ENCODE data around the gene LY6G5C. TPM values are rescaled to one million over a fixed set of nuclear protein-coding genes. Genes with fewer than 3 reads are reported as not detected.

Gene LY6G5C
- total RNA-seq, 4 donors from 2014 or later: 0.54 to 7.9 (median 0.83) TPM; not detected in 1

DNA sequence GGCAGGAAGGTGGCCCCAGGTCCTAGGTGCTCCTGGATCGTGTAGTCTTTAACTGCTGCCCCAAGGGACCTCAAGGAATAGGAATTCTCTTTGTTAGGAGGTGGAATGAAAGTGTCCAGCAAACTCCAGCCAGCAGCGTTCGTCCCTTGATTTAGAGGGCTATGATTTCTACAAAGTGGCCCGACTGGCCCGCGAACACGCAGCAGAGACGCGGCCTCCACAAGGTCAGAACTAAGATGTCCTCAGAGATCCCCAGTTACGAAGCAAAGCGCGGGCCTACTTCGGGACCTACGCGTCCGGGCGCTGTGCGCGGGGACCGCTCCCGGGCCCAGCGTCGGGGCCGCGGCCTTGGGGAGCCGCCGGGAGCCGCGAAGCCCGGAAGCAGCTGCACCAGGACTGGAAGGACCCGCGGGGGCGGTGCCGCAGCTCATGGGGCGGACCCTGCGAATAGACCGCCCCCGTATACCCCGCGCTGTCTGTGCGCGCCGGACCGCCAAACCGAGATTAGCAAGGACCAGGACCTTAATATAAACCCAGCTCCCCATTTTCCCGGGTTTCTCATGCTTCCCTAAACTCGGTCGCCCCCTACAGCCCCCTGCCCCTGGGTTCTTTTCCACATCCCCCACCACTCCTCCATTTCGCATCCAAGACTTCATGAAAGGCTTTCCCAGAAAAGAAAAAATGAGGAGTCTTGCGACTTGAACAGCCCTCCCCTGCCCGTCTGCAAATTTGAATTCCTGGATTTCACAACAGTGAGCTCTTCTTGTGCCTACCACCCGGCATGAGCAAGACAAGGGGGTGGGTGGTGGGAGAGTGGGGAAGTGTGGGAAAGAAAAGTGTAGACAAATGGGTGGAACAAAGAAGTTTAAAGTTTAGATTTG is 20.2 kb downstream of the LY6G5C start, which contains the start of gene C6orf47:
C6orf47 (minus strand) TSS at position 398 of the 881 bp plus-strand sequence. CDS start 831 bp downstream, outside the sequence.
- peak within 1 kb of the TSS; percentile 59 to 82 (median 81) for H3K27ac ChIP-seq
- no peaks in the 10 kb centered on the region for H3K9me3 ChIP-seq
- H3K36me3 ChIP-seq: peaks cover 0 to 6% of the 10 kb centered on the region in 2 donors
- intact Hi-C loops (cut with DNase I): no loop called here
- no peaks in the 10 kb centered on the region for H3K27me3 ChIP-seq
- peaks cover 38 to 51% of the 10 kb centered on the region in 2 donors for H3K4me1 ChIP-seq
- H3K4me3 ChIP-seq (replicated peaks in 1 of 3): peak within 1 kb of the TSS; percentile 54 to 88 (median 83)
- TF ChIP-seq CTCF (IDR thresholded peaks at IDR 0.05) (no peak), POLR2A (IDR thresholded peaks at IDR 0.05) (peak in 1 of 2 donors; percentile 80)
- 0 to 1% methylated on average over 21 to 39 of the region's 52 CpGs for WGBS, 2 donors
- DNase-seq: peak; percentile 89 to 90

DNA sequence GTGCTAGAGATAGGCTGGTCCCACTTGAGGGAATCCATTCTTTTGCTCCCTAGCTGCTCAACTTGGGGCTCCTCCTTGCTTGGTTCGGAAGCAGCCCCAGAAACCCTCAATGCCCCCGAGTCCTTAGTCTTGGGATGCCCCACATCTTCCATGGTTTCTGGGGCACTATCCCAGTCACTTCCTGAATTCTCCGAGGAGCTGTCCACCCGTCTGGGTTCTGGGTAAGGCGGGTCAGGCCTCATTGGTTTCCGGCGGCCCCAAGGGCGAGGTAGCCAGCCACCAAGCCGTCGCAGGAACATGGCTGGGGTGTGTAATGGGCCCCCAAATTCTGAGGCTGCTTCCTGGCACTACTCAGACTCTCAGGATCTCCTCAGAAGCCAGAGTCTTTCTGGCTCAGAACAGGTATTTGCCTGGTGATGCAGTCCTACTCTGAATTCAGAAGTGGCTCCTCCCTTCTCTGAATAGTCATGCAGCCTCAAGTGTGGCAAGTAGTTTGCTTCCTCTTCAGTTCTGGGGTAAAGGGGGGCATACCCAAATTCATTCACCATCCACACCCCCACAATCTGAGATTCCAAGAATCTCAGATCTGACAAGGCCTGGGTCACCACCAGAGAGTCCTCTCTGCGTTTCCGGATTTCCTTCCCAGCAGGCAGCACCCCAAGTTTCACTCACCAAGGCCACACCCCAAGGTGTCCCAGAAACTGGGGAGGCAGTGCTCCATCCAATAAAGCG is 21.1 kb downstream of the LY6G5C start:
- 11 to 55% methylated on average over 2 to 7 of the region's 13 CpGs for WGBS, 2 donors
- DNase-seq: peak; percentile 11 to 24
- peaks cover 0 to 6% of the 10 kb centered on the region in 2 donors for H3K36me3 ChIP-seq
- peak overlapping the region; percentile 59 to 82 (median 81) for H3K27ac ChIP-seq
- no peaks in the 10 kb centered on the region for H3K27me3 ChIP-seq
- no peak for TF ChIP-seq POLR2A (IDR thresholded peaks at IDR 0.05)
- no peak for TF ChIP-seq CTCF (IDR thresholded peaks at IDR 0.05)
- peak overlapping the region; percentile 54 to 88 (median 83) for H3K4me3 ChIP-seq (replicated peaks in 1 of 3)
- no peaks in the 10 kb centered on the region for H3K9me3 ChIP-seq
- intact Hi-C loops (cut with DNase I): no loop called here
- H3K4me1 ChIP-seq: peaks cover 38 to 51% of the 10 kb centered on the region in 2 donors

DNA sequence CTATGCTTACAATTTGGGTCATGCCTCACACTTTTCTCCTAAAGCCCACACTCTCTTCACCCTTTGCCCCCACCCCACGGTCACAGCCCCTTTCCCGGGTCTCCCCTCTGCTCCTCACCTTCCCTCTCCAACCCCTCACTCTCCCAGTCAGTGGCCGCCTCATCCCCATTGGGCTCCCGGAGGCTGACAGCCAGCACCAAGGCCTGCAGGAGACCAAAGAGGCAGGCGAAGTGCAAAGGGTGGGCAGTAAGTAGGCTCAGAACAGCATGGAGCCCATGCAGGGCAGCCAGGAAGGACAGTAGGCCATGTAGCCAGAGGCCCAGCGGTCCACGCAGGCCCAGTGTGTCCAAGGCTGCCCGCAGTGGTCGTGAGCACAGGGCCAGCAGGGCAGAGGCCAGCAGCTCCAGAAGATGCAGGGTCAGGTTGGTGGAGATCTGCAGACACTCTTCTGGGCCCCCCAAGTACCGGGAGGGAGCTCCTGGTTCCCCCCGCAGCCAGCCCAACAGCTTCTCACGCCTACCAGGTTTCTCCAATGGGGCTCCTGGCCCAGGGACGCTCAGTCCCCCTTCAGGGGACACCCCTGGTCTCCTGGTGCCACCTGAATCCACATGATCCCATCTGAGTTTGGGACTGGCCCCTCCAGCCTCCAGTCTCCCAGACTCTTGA is 21.8 kb downstream of the LY6G5C start:
- TF ChIP-seq POLR2A (IDR thresholded peaks at IDR 0.05) (no peak), CTCF (IDR thresholded peaks at IDR 0.05) (no peak)
- peak overlapping the region in 1 of 3 donors; percentile 88 for H3K4me3 ChIP-seq (replicated peaks in 1 of 3)
- H3K36me3 ChIP-seq: peaks cover 0 to 6% of the 10 kb centered on the region in 2 donors

DNA sequence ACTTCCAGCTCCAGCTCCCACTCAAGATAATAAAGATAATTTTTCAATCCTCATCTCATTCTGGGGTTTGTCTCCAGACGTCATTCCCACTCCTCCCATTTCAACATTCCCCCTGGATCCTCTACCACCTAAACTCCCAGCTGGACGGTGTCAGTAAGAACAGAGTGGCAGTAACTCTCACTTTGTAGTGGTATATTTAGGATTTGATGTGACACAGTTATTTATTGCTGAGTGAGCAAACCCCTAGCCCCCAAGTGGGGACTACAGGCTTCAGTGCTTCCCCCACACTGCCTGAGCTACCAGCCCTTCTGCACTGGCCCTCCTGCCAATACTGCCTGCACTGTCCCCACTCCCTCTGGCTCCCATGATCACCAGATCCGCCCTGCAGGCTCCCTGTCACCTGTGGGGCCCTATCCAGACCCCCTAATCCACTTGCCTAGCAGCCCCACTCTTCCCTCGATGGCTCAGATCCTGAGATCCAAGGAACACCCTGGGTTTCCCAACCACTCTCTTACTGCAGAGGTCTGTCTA is 22.6 kb downstream of the LY6G5C start:
- TF ChIP-seq POLR2A (IDR thresholded peaks at IDR 0.05): no peak
- no peak for TF ChIP-seq CTCF (IDR thresholded peaks at IDR 0.05)
- Histone ChIP-seq H3K27ac (no peak overlapping the region), H3K4me3 (replicated peaks in 1 of 3) (no peak overlapping the region), H3K36me3 (peaks cover 0 to 6% of the 10 kb centered on the region in 2 donors), H3K4me1 (peaks cover 32 to 43% of the 10 kb centered on the region in 2 donors), H3K9me3 (no peaks in the 10 kb centered on the region), H3K27me3 (no peaks in the 10 kb centered on the region)
- 84 to 87% methylated on average over 4 of the region's 4 CpGs for WGBS, 2 donors
- intact Hi-C loops (cut with DNase I): no loop called here
- no peak for DNase-seq

More for the DNA sequence above, 21.8 kb downstream of the LY6G5C start:
- Histone ChIP-seq H3K27me3 (no peaks in the 10 kb centered on the region), H3K4me1 (peaks cover 34 to 48% of the 10 kb centered on the region in 2 donors), H3K27ac (no peak overlapping the region), H3K9me3 (no peaks in the 10 kb centered on the region)
- DNase-seq: no peak
- WGBS, 2 donors: 85 to 86% methylated on average over 11 to 13 of the region's 13 CpGs
- intact Hi-C loops (cut with DNase I): no loop called here

Measured in thyroid gland (tissue), 4 donors.